IMR-90 (cell line): ENCODE results near the gene DOCK9. TPM values are rescaled to one million over a fixed set of nuclear protein-coding genes. Genes with fewer than 3 reads are reported as not detected.

Source experiments
- ATAC-seq: fragments of 200-7000 bp; cut with Tn5 transposase; 2 replicates; pipeline ENCODE4 v1.9.1; 2020; ENCODE audit warnings: low read depth, mild to moderate bottlenecking, moderate library complexity
- BruUV-seq: library from RNA; stranded (reverse); fragments of 400-500 nt; replicated peaks from 2 replicates; lab custom pipeline; 2021; lab: Mats Ljungman, UMichigan
- CTCF ChIA-PET: fragments of 300-600 bp; formaldehyde crosslinking; extraction: SDS; loops from one replicate; lab custom pipeline; 2021; ENCODE audit warnings: antibody characterized with exemption; lab: Yijun Ruan, JAX
- POLR2A ChIA-PET: fragments of 300-600 bp; sonication (Branson Sonifier 250); formaldehyde crosslinking; loops from one replicate; lab custom pipeline; 2022; ENCODE audit warnings: antibody characterized with exemption; ENCODE audit not compliant: unreplicated experiment; lab: Charles Lee
- DNase-seq: peaks from one replicate; pipeline ENCODE4 v3.0.0; 2013
- H2AFZ ChIP-seq: replicated peaks from 2 replicates; pipeline ENCODE3; 2013; ENCODE audit warnings: low read length, mild to moderate bottlenecking; ENCODE audit not compliant: poor library complexity
- H2AK5ac ChIP-seq: 2 replicates; pipeline ENCODE4 v1.6.1; 2013; ENCODE audit warnings: low read depth, low read length, inconsistent platforms
- H2AK9ac ChIP-seq: replicated peaks from 2 replicates; pipeline ENCODE3; 2013; ENCODE audit warnings: mild to moderate bottlenecking, low read depth, low read length, moderate library complexity; ENCODE audit not compliant: poor library complexity
- H2BK120ac ChIP-seq: 2 replicates; pipeline ENCODE4 v1.6.1; 2013; ENCODE audit warnings: low read depth, low read length, inconsistent platforms
- H2BK15ac ChIP-seq: 3 replicates; pipeline ENCODE4 v1.6.1; 2013; ENCODE audit warnings: low read depth, low read length, inconsistent platforms
- H2BK20ac ChIP-seq: 2 replicates; pipeline ENCODE4 v1.6.1; 2013; ENCODE audit warnings: low read depth, mild to moderate bottlenecking, inconsistent platforms, low read length, moderate library complexity
- H2BK5ac ChIP-seq: 2 replicates; pipeline ENCODE4 v1.6.1; 2013; ENCODE audit warnings: mild to moderate bottlenecking, low read depth, low read length, inconsistent platforms; ENCODE audit not compliant: poor library complexity, severe bottlenecking
- H3K14ac ChIP-seq: replicated peaks from 2 replicates; pipeline ENCODE4 v1.6.1; 2013; ENCODE audit warnings: low read depth, low read length, inconsistent platforms
- H3K18ac ChIP-seq: 2 replicates; pipeline ENCODE4 v1.6.1; 2013; ENCODE audit warnings: low read depth, low read length, control low read depth
- H3K23ac ChIP-seq: 2 replicates; pipeline ENCODE4 v1.6.1; 2013; ENCODE audit warnings: low read depth, low read length, inconsistent platforms
- H3K27ac ChIP-seq: 2 replicates; pipeline ENCODE4 v1.5.1; 2013; ENCODE audit warnings: mild to moderate bottlenecking, control low read depth, low read length; ENCODE audit not compliant: insufficient read depth
- H3K27me3 ChIP-seq: 2 replicates; pipeline ENCODE4 v1.6.1; 2013; ENCODE audit warnings: low read length; ENCODE audit not compliant: control insufficient read depth, insufficient read depth
- H3K36me3 ChIP-seq: 2 replicates; pipeline ENCODE4 v1.6.1; 2013; ENCODE audit warnings: low read length, mixed read lengths; ENCODE audit not compliant: control insufficient read depth, insufficient read depth
- H3K4ac ChIP-seq: 2 replicates; pipeline ENCODE4 v1.6.1; 2013; ENCODE audit warnings: low read depth, low read length, inconsistent platforms
- H3K4me1 ChIP-seq: 2 replicates; pipeline ENCODE4 v1.6.1; 2013; ENCODE audit warnings: low read length, mixed read lengths; ENCODE audit not compliant: control insufficient read depth, insufficient read depth
- H3K4me2 ChIP-seq: 2 replicates; pipeline ENCODE4 v1.6.1; 2013; ENCODE audit warnings: low read depth, mild to moderate bottlenecking, control low read depth, low read length, moderate library complexity
- H3K4me3 ChIP-seq: 2 replicates; pipeline ENCODE4 v1.5.1; 2013; ENCODE audit warnings: low read depth, mild to moderate bottlenecking, control low read depth, low read length, moderate library complexity; ENCODE audit not compliant: insufficient read depth
- H3K56ac ChIP-seq: 2 replicates; pipeline ENCODE4 v1.6.1; 2013; ENCODE audit warnings: low read length, inconsistent platforms; ENCODE audit not compliant: insufficient read depth; ENCODE audit errors: extremely low read depth
- H3K79me1 ChIP-seq, 2 experiments: 2 replicates each; pipeline ENCODE4 v1.6.1; 2013; ENCODE audit warnings: low read length in 2 of 2, inconsistent platforms in 1 of 2, low read depth in 1 of 2
- H3K9ac ChIP-seq: 2 replicates; pipeline ENCODE4 v1.6.1; 2013; ENCODE audit warnings: low read depth, low read length, control low read depth
- H3K9me1 ChIP-seq: 2 replicates; pipeline ENCODE4 v1.6.1; 2013; ENCODE audit warnings: low read length, inconsistent platforms; ENCODE audit not compliant: insufficient read depth
- H3K9me3 ChIP-seq: 2 replicates; pipeline ENCODE4 v1.6.1; 2013; ENCODE audit warnings: low read length; ENCODE audit not compliant: control insufficient read depth, insufficient read depth
- H4K20me1 ChIP-seq: 2 replicates; pipeline ENCODE4 v1.6.1; 2013; ENCODE audit warnings: low read length, inconsistent platforms; ENCODE audit not compliant: insufficient read depth
- H4K5ac ChIP-seq: 2 replicates; pipeline ENCODE4 v1.6.1; 2013; ENCODE audit warnings: mild to moderate bottlenecking, low read depth, low read length, control low read depth
- H4K8ac ChIP-seq, 2 experiments: 2 replicates each; pipeline ENCODE4 v1.6.1; 2013; ENCODE audit warnings: low read depth in 2 of 2, low read length in 2 of 2, control low read depth in 1 of 2, inconsistent platforms in 1 of 2
- H4K91ac ChIP-seq: 2 replicates; pipeline ENCODE4 v1.6.1; 2013; ENCODE audit warnings: low read depth, low read length, inconsistent platforms; ENCODE audit not compliant: insufficient read depth
- CEBPB ChIP-seq: IDR thresholded peaks from 2 replicates; pipeline ENCODE4 v1.6.1; 2012; ENCODE audit warnings: low read depth, low read length, improper control_type of control experiment
- MAFK ChIP-seq: IDR thresholded peaks from 2 replicates; pipeline ENCODE4 v1.6.1; 2012; ENCODE audit warnings: low read depth, low read length, improper control_type of control experiment
- MXI1 ChIP-seq: IDR thresholded peaks from 2 replicates; pipeline ENCODE4 v1.6.1; 2012; ENCODE audit warnings: low read depth, mild to moderate bottlenecking, low read length, moderate library complexity, borderline replicate concordance
- RFX5 ChIP-seq: IDR thresholded peaks from 2 replicates; pipeline ENCODE4 v1.8.0; 2012; ENCODE audit warnings: low read depth, mild to moderate bottlenecking, low read length, moderate library complexity
- SMC3 ChIP-seq: fragments of 150-350 bp; IDR thresholded peaks from 2 replicates; pipeline ENCODE4 v1.6.1; 2016; ENCODE audit warnings: low read depth, mild to moderate bottlenecking, antibody characterized with exemption, low read length, moderate library complexity
- WGBS, 2 experiments: methylation state at CpG; one replicate each; pipeline versions ENCODE4 v1.1.5 to v1.1.7; 2013; ENCODE audit warnings: missing lambda C conversion rate in 2 of 2; ENCODE audit not compliant: insufficient read length in 1 of 2; ENCODE audit errors: extremely low coverage in 2 of 2; 5-methylcytosine and 5-hydroxymethylcytosine counted together
- dilution Hi-C: fragments of 300-500 bp; cut with HindIII; formaldehyde crosslinking; loops from one replicate; pipeline ENCODE4 v1.14.3; 2018; ENCODE audit warnings: low sequenced_read_pairs; ENCODE audit not compliant: unreplicated experiment
- in situ Hi-C: fragments of 300-500 bp; cut with MboI; formaldehyde crosslinking; loops from 3 replicates; pipeline ENCODE4 v1.14.3; 2019; ENCODE audit warnings: low sequenced_read_pairs, inconsistent platforms, mixed read lengths
- intact Hi-C: fragments of 100-400 bp; cut with micrococcal nuclease; formaldehyde crosslinking; loops from 2 replicates; pipeline ENCODE4 v1.10.0; 2022
- polyA plus RNA-seq, 3 experiments: library from polyadenylated mRNA; depleted of rRNA; stranded (reverse); fragments of >200 nt; gene quantifications; 2 replicates each; pipeline ENCODE4 v1.2.3, GENCODE V29; 2012; ENCODE audit warnings: low replicate concordance in 1 of 3
- total RNA-seq: library from RNA; depleted of rRNA; stranded (reverse); fragments of >200 nt; gene quantifications from 2 replicates; pipeline ENCODE4 v1.2.3, GENCODE V29; 2012

The DOCK9 gene
- total and polyA plus RNA-seq, 2 of the 4 experiments (the other 2 are of a cell fraction) = 4.8 to 7.2 TPM

DNA sequence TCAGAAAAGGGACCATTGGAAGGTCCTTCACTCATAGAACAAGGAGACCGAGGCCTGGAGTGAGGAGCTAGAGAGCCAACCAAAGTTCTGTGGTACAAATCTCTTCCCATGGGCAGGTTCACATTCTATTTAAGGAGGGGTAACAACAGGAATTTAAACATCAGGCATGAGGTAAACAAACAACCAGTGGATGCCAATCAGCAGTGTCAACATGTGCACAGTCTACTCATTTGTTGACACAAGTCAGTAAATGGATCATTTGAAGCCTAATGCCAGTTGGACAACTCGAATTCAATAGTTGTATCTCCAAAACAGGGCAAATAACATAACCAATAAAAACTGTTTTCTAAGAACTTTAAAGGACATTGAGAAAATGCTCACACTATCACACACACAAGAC lies 6.3 kb upstream of the DOCK9 start:
- Histone ChIP-seq H3K27me3 (no peaks in the 10 kb centered on the region; the same call in 1 of the 2 replicates), H3K4ac (no peak overlapping the region), H3K27ac (no peak overlapping the region), H3K9ac (no peak overlapping the region), H3K79me1 (peaks cover 0 to 4% of the 10 kb centered on the region in 2 experiments; a peak in 2 of 4 replicates), H4K91ac (no peak overlapping the region), H2AK5ac (no peak overlapping the region), H3K14ac (peak overlapping the region; percentile 1; the same call in 1 of the 2 replicates), H3K9me1 (0 out of 2 replicates have a peak, but pooled peaks cover 3% of the 10 kb centered on the region), H2BK5ac (no peak overlapping the region), H3K36me3 (no peaks in the 10 kb centered on the region), H4K5ac (no peak overlapping the region), H3K18ac (no peak overlapping the region), H2BK20ac (no peak overlapping the region), H4K20me1 (no peaks in the 10 kb centered on the region), H3K9me3 (no peaks in the 10 kb centered on the region), H3K4me3 (no peak overlapping the region), H2BK15ac (no peak overlapping the region), H2AK9ac (no peak overlapping the region), H2BK120ac (no peak overlapping the region), H3K4me1 (no peaks in the 10 kb centered on the region), H3K4me2 (no peak overlapping the region), H3K23ac (no peak overlapping the region), H2AFZ (no peak overlapping the region), H4K8ac (no peak overlapping the region), H3K56ac (no peak overlapping the region)
- no TSS peak for BruUV-seq
- CTCF ChIA-PET = no interaction called here
- in situ Hi-C loops (no loop called here), dilution Hi-C loops (no loop called here), intact Hi-C loops (no loop called here)
- no peak for TF ChIP-seq RFX5
- no peak for TF ChIP-seq MAFK
- TF ChIP-seq MXI1 = no peak
- TF ChIP-seq SMC3 = no peak
- no peak for TF ChIP-seq CEBPB
- POLR2A ChIA-PET = no interaction called here
- no peak for ATAC-seq
- WGBS, 2 experiments = no CpG with 5 or more reads among the region's 2 CpGs
- DNase-seq = no peak
